ENCODE results near the gene PROM2.
A peak's percentile ranks its signal among the peaks of the same experiment; 100 is the strongest.

The PROM2 gene

DNA sequence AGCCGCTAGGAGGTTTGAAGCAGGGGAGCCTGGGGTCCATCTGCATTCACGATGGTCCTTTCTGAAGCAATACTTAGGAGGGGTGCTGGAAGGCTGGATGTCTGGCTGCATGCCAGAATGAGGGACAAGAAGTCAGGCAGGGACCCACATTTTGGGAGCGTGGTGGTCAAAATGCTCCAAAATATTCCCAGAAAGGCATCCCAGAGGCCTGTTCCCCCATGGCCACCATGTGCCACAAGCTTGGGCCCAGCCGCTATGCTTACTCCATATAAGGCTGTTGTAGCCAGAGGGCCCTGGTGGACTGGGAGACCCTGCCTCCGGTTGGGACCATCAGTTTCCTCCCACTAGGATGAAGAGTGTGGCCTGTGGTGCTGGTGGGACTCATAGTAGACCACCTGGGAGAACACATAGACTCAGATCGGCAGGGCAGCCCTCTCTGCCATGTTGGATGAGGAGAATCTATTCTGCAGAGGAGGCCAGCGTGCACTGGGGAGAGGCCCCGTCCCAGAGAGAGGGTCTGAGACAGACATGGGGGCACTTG lies 3.6 kb upstream of the PROM2 start:
- Histone ChIP-seq H3K27me3 (ENCODE audit: insufficient read depth, insufficient read length) (no peaks in the 10 kb centered on the region), H3K36me3 (ENCODE audit: insufficient read depth, insufficient read length, low read length) (no peaks in the 10 kb centered on the region), H3K4me1 (ENCODE audit: insufficient read depth, insufficient read length) (peaks cover 13% of the 10 kb centered on the region), H3K9me3 (ENCODE audit: insufficient read depth, low read length) (no peaks in the 10 kb centered on the region), H3K9ac (ENCODE audit: insufficient read length, low read depth) (no peak overlapping the region), H3K4me3 (ENCODE audit: insufficient read length, low read depth) (no peak overlapping the region)
- TF ChIP-seq SUZ12 (IDR thresholded peaks at IDR 0.05; ENCODE audit: extremely low read depth, insufficient read depth, insufficient read length) = no peak
- no peak for TF ChIP-seq YY1 (IDR thresholded peaks at IDR 0.05; ENCODE audit: insufficient read depth, insufficient read length)
- TF ChIP-seq ZNF274 (IDR thresholded peaks at IDR 0.05; ENCODE audit: low read depth, low read length) = no peak
- DNase-seq (ENCODE audit: low read depth, low spot score) = no peak

DNA sequence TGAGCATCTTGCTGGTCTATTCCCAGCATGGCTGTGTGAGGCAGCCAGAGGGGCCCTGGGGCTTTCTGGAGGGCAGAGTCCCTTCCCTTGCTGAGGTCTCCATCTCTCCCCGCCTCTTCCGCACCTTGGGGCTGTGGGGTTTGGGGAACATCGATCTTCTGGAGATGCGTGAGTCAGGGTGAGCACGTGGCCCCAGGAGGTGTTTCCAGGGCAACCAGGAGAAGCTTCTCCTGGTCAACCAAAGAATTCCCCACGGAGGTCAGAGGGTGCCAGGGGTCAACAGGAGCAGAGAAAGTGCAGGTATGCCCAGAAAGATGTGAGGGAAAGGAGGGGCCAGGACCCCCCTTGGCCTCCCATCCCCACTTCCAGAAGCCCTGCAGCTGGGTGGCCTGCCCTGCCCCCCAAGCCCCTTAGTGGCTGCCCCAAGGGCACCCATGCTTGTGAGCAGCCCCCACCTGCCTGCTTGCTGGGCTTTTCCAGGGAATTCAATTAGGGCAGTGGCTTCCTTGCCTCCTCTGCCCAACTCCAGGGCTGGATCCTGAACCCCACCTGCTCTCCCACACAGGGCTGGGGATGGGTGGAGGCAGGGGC lies 2.8 kb upstream of the PROM2 start:
- no peak overlapping the region for H3K4me3 ChIP-seq (ENCODE audit: insufficient read length, low read depth)
- no peaks in the 10 kb centered on the region for H3K36me3 ChIP-seq (ENCODE audit: insufficient read depth, insufficient read length, low read length)
- peaks cover 18% of the 10 kb centered on the region for H3K4me1 ChIP-seq (ENCODE audit: insufficient read depth, insufficient read length)
- no peak for TF ChIP-seq YY1 (IDR thresholded peaks at IDR 0.05; ENCODE audit: insufficient read depth, insufficient read length)
- TF ChIP-seq SUZ12 (IDR thresholded peaks at IDR 0.05; ENCODE audit: extremely low read depth, insufficient read depth, insufficient read length) = no peak
- TF ChIP-seq ZNF274 (IDR thresholded peaks at IDR 0.05; ENCODE audit: low read depth, low read length) = no peak
- H3K27me3 ChIP-seq (ENCODE audit: insufficient read depth, insufficient read length) = no peaks in the 10 kb centered on the region
- DNase-seq (ENCODE audit: low read depth, low spot score) = no peak
- no peak overlapping the region for H3K9ac ChIP-seq (ENCODE audit: insufficient read length, low read depth)
- no peaks in the 10 kb centered on the region for H3K9me3 ChIP-seq (ENCODE audit: insufficient read depth, low read length)

DNA sequence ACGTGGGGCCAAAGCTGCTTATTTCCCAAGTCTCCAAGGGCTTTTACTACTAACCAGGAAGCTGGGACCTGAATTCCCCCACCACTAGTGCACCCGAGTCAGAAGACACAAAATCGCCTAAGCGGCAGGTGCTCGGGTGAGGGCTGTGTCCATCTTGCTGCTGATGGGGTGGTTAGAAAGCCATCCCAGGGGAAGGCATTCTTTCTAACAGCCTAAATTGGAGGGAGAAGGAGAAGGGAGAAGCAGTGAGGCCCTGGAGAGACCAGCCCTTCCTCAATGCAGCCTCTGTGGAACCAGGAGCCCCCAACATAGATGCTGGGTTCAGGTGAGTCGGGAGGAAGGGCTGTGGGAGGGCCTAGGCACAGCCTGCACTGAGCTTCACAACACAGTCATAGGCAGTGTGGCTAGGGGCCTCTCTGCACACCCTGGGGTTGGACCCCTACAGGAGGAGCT lies 1.9 kb upstream of the PROM2 start:
- no peak for DNase-seq (ENCODE audit: low read depth, low spot score)
- Histone ChIP-seq H3K27me3 (ENCODE audit: insufficient read depth, insufficient read length) (no peaks in the 10 kb centered on the region), H3K4me1 (ENCODE audit: insufficient read depth, insufficient read length) (peaks cover 25% of the 10 kb centered on the region), H3K9me3 (ENCODE audit: insufficient read depth, low read length) (no peaks in the 10 kb centered on the region), H3K36me3 (ENCODE audit: insufficient read depth, insufficient read length, low read length) (no peaks in the 10 kb centered on the region), H3K4me3 (ENCODE audit: insufficient read length, low read depth) (no peak overlapping the region), H3K9ac (ENCODE audit: insufficient read length, low read depth) (no peak overlapping the region)
- TF ChIP-seq SUZ12 (IDR thresholded peaks at IDR 0.05; ENCODE audit: extremely low read depth, insufficient read depth, insufficient read length) (no peak), YY1 (IDR thresholded peaks at IDR 0.05; ENCODE audit: insufficient read depth, insufficient read length) (no peak), ZNF274 (IDR thresholded peaks at IDR 0.05; ENCODE audit: low read depth, low read length) (no peak)

DNA sequence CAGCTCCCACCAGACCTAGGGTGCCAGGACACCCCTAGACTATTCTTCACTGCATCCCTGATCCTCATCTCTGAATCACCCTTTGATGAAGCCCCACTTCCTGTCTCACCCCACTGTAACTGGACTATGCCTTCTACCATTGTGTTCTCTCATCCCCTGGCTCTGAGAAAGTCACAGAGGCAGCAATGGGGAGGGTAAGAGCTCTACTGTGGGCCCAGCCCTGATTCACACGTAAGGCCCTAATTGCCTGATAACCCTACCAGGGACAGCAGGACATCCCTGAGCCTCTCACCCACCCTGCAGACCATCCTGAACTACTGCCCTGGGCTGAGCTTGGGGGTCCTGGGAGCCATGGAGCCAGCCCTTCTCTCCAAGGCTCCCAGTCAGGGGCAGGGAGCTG lies 1.5 kb upstream of the PROM2 start:
- H3K27me3 ChIP-seq (ENCODE audit: insufficient read depth, insufficient read length) = no peaks in the 10 kb centered on the region

DNA sequence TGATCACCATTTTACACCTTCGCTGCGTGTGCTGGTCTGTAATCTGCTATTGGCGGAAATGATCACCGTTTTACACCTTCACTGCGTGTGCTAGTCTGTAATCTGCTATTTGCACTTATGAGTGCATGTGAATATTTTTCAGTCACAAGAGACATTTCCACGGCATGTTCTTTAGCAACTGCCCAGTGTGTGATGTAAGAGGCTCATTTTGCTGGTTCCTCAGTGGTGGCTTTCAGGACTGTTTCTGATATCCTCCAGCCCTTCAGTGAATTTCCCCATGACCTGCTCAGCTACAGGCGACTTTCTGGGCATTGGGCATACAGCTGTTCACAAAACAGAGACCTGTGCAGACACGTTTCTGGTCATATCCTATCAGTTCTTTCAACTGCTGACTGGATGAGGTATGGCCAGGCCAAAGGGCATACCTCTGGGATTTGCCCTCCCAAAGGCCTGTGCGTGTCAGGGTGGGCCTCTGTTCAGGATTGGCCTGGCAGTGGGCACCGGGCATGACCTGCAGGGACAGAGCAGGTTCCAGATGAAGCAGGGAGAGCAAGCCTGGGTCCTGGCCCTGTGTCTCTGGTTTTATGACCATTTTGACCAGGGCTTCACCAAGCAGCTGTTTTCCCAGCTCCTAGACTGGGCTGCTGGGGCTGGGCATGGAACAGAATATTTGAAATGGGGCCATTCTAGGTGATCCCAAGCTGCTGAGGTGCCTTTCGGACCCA lies 521 bp upstream of the PROM2 start:
- no peak overlapping the region for H3K4me3 ChIP-seq (ENCODE audit: insufficient read length, low read depth)
- H3K9ac ChIP-seq (ENCODE audit: insufficient read length, low read depth) = no peak overlapping the region
- H3K36me3 ChIP-seq (ENCODE audit: insufficient read depth, insufficient read length, low read length) = no peaks in the 10 kb centered on the region
- TF ChIP-seq SUZ12 (IDR thresholded peaks at IDR 0.05; ENCODE audit: extremely low read depth, insufficient read depth, insufficient read length) (no peak), ZNF274 (IDR thresholded peaks at IDR 0.05; ENCODE audit: low read depth, low read length) (no peak), YY1 (IDR thresholded peaks at IDR 0.05; ENCODE audit: insufficient read depth, insufficient read length) (no peak)
- no peaks in the 10 kb centered on the region for H3K9me3 ChIP-seq (ENCODE audit: insufficient read depth, low read length)
- H3K4me1 ChIP-seq (ENCODE audit: insufficient read depth, insufficient read length) = peaks cover 36% of the 10 kb centered on the region
- H3K27me3 ChIP-seq (ENCODE audit: insufficient read depth, insufficient read length) = no peaks in the 10 kb centered on the region
- no peak for DNase-seq (ENCODE audit: low read depth, low spot score)

More for the DNA sequence above, 1.5 kb upstream of the PROM2 start:
- no peaks in the 10 kb centered on the region for H3K36me3 ChIP-seq (ENCODE audit: insufficient read depth, insufficient read length, low read length)
- no peak for DNase-seq (ENCODE audit: low read depth, low spot score)
- TF ChIP-seq ZNF274 (IDR thresholded peaks at IDR 0.05; ENCODE audit: low read depth, low read length) (no peak), SUZ12 (IDR thresholded peaks at IDR 0.05; ENCODE audit: extremely low read depth, insufficient read depth, insufficient read length) (no peak), YY1 (IDR thresholded peaks at IDR 0.05; ENCODE audit: insufficient read depth, insufficient read length) (no peak)
- H3K9ac ChIP-seq (ENCODE audit: insufficient read length, low read depth) = no peak overlapping the region
- H3K9me3 ChIP-seq (ENCODE audit: insufficient read depth, low read length) = no peaks in the 10 kb centered on the region
- no peak overlapping the region for H3K4me3 ChIP-seq (ENCODE audit: insufficient read length, low read depth)
- peaks cover 28% of the 10 kb centered on the region for H3K4me1 ChIP-seq (ENCODE audit: insufficient read depth, insufficient read length)

DNA sequence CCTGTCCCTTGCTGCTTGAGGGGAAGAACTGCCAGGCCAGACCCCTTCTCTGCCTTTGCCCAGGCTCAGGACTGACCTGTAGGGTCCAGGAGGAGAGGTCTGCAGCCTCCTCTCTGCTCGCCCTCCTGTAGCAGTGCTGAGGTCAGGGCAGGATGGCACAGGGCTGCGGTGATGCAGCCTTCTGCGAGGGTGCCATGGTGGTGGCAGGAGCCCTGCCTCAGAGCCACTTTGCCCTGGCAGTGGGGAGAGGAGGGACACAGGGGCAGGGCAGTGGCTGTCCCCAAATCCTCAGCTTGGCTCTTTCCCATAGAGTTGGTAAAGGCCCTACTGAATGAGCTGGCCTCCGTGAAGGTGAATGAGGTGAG lies 884 bp downstream of the PROM2 start:
- TF ChIP-seq YY1 (IDR thresholded peaks at IDR 0.05; ENCODE audit: insufficient read depth, insufficient read length) (no peak), ZNF274 (IDR thresholded peaks at IDR 0.05; ENCODE audit: low read depth, low read length) (no peak), SUZ12 (IDR thresholded peaks at IDR 0.05; ENCODE audit: extremely low read depth, insufficient read depth, insufficient read length) (no peak)
- Histone ChIP-seq H3K27me3 (ENCODE audit: insufficient read depth, insufficient read length) (no peaks in the 10 kb centered on the region), H3K36me3 (ENCODE audit: insufficient read depth, insufficient read length, low read length) (no peaks in the 10 kb centered on the region), H3K9me3 (ENCODE audit: insufficient read depth, low read length) (no peaks in the 10 kb centered on the region), H3K4me3 (ENCODE audit: insufficient read length, low read depth) (no peak overlapping the region), H3K4me1 (ENCODE audit: insufficient read depth, insufficient read length) (peaks cover 36% of the 10 kb centered on the region), H3K9ac (ENCODE audit: insufficient read length, low read depth) (peak overlapping the region; percentile 26)
- no peak for DNase-seq (ENCODE audit: low read depth, low spot score)

DNA sequence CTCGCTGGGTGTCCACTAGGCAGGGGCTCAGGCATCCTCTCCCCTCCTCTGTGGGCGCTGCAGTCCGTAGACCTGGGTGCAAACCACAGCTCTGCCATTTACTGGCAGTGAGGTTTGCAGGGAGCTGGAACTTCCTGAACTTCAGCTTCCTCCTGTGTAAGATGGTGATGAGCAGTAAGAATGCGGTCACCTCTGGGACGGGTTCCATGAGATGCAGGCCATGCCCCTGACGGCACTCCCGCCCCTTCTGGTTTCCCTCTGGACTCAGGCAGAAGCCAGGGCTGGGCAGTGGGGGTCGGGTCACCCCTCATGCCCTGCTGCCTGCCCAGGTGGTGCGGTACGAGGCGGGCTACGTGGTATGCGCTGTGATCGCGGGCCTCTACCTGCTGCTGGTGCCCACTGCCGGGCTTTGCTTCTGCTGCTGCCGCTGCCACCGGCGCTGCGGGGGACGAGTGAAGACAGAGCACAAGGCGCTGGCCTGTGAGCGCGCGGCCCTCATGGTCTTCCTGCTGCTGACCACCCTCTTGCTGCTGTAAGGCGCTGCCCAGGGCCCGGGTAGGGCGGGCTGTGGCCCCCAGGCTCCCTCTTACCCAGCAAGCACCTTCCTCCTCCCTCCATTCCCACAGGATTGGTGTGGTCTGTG lies 1.5 kb downstream of the PROM2 start:
- DNase-seq (ENCODE audit: low read depth, low spot score) = no peak
- no peaks in the 10 kb centered on the region for H3K36me3 ChIP-seq (ENCODE audit: insufficient read depth, insufficient read length, low read length)
- TF ChIP-seq SUZ12 (IDR thresholded peaks at IDR 0.05; ENCODE audit: extremely low read depth, insufficient read depth, insufficient read length) (no peak), YY1 (IDR thresholded peaks at IDR 0.05; ENCODE audit: insufficient read depth, insufficient read length) (no peak), ZNF274 (IDR thresholded peaks at IDR 0.05; ENCODE audit: low read depth, low read length) (no peak)

More for the DNA sequence above, 1.5 kb downstream of the PROM2 start:
- H3K4me1 ChIP-seq (ENCODE audit: insufficient read depth, insufficient read length) = peaks cover 36% of the 10 kb centered on the region
- no peak overlapping the region for H3K4me3 ChIP-seq (ENCODE audit: insufficient read length, low read depth)
- H3K27me3 ChIP-seq (ENCODE audit: insufficient read depth, insufficient read length) = no peaks in the 10 kb centered on the region
- H3K9ac ChIP-seq (ENCODE audit: insufficient read length, low read depth) = peak overlapping the region; percentile 6
- H3K9me3 ChIP-seq (ENCODE audit: insufficient read depth, low read length) = no peaks in the 10 kb centered on the region

Measured in NT2/D1 (cell line).